B cell (primary cell): ENCODE results near the gene ZNF28. TPM values are rescaled to one million over a fixed set of nuclear protein-coding genes. Genes with fewer than 3 reads are reported as not detected.

Source experiments
- ATAC-seq: fragments of 200-7000 bp; cut with Tn5 transposase; one replicate; pipeline ENCODE4 v1.10.0; 2021; ENCODE audit warnings: low read depth, mild to moderate bottlenecking, moderate number of reproducible peaks, moderate library complexity
- CTCF ChIA-PET: fragments of 350-600 bp; sonication (Branson Sonifier 250); formaldehyde crosslinking; loops from one replicate; lab custom pipeline; 2021; ENCODE audit warnings: antibody characterized with exemption, inconsistent platforms; lab: Charles Lee
- POLR2A ChIA-PET: fragments of 350-600 bp; sonication (Branson Sonifier 250); formaldehyde crosslinking; loops from one replicate; lab custom pipeline; 2021; ENCODE audit warnings: antibody characterized with exemption; lab: Charles Lee
- DNase-seq: peaks from one replicate; pipeline ENCODE4 v3.0.0; 2013
- H2AFZ ChIP-seq: 2 replicates; pipeline ENCODE4 v1.6.1; 2012; ENCODE audit warnings: mild to moderate bottlenecking, low read depth, low read length; ENCODE audit not compliant: insufficient read depth, poor library complexity, severe bottlenecking
- H3K27ac ChIP-seq, 2 donors: 1 replicate in 1 of 2; 2 replicates in 1 of 2; pipeline ENCODE4 v1.5.1; 2012 to 2013; ENCODE audit warnings: low read length in 2 of 2, mild to moderate bottlenecking in 2 of 2, moderate library complexity in 1 of 2
- H3K27me3 ChIP-seq, 4 experiments: fragments of 200-600 bp in 1 of 4; sonication (generic) in 1 of 4; replicated peaks in 1 of 4; 1 replicate in 2 of 4; 2 replicates in 2 of 4; pipeline versions ENCODE4 v1.6.1 to v1.7.0; 2013 to 2016; ENCODE audit warnings: low read length in 3 of 4, mild to moderate bottlenecking in 2 of 4, mixed read lengths in 1 of 4, moderate library complexity in 1 of 4; ENCODE audit not compliant: insufficient read depth in 4 of 4, control insufficient read depth in 3 of 4; ENCODE audit errors: control extremely low read depth in 1 of 4
- H3K36me3 ChIP-seq, 2 experiments: replicated peaks in 1 of 2; 1 replicate in 1 of 2; 2 replicates in 1 of 2; pipeline versions ENCODE4 v1.6.1 to v1.7.1; 2013; ENCODE audit warnings: low read length in 1 of 2; ENCODE audit not compliant: insufficient read depth in 2 of 2, control insufficient read depth in 1 of 2; ENCODE audit errors: control extremely low read depth in 1 of 2, extremely low read depth in 1 of 2
- H3K4me1 ChIP-seq, 2 donors: fragments of 200-600 bp in 1 of 2; sonication (generic) in 1 of 2; 1 replicate in 1 of 2; 2 replicates in 1 of 2; pipeline versions ENCODE4 v1.5.1 to v1.6.1; 2013 to 2017; ENCODE audit warnings: low read length in 2 of 2; ENCODE audit not compliant: control insufficient read depth in 2 of 2, insufficient read depth in 2 of 2
- H3K4me2 ChIP-seq: replicated peaks from 2 replicates; pipeline ENCODE3; 2012; ENCODE audit warnings: mild to moderate bottlenecking, low read depth, low read length; ENCODE audit not compliant: poor library complexity, severe bottlenecking
- H3K4me3 ChIP-seq, 5 experiments: fragments of 200-600 bp in 1 of 5; sonication (generic) in 1 of 5; 1 replicate in 3 of 5; 2 replicates in 2 of 5; pipeline versions ENCODE4 v1.5.1 to v1.7.0; 2011 to 2016; ENCODE audit warnings: low read length in 4 of 5, mild to moderate bottlenecking in 4 of 5, low read depth in 2 of 5, control low read depth in 1 of 5, moderate library complexity in 1 of 5; ENCODE audit not compliant: insufficient read depth in 1 of 5; ENCODE audit errors: control extremely low read depth in 1 of 5, extremely low read depth in 1 of 5
- H3K79me2 ChIP-seq: fragments of 200-600 bp; sonication (generic); one replicate; pipeline ENCODE4 v1.6.0; 2016; ENCODE audit warnings: low read length; ENCODE audit not compliant: control insufficient read depth, insufficient read depth
- H3K9ac ChIP-seq: fragments of 200-600 bp; sonication (generic); 2 replicates; pipeline ENCODE4 v1.6.1; 2017; ENCODE audit warnings: mild to moderate bottlenecking, low read length, moderate library complexity
- H3K9me3 ChIP-seq, 3 donors: one replicate each; pipeline versions ENCODE4 v1.6.1 to v1.7.1; 2013; ENCODE audit warnings: low read length in 2 of 3; ENCODE audit not compliant: control insufficient read depth in 2 of 3, insufficient read depth in 1 of 3; ENCODE audit errors: control extremely low read depth in 1 of 3
- H4K20me1 ChIP-seq: 2 replicates; pipeline ENCODE4 v1.6.0; 2012; ENCODE audit warnings: mild to moderate bottlenecking, low read length; ENCODE audit not compliant: insufficient read depth, control insufficient read depth, poor library complexity, severe bottlenecking
- H3K27ac Mint-ChIP-seq: one replicate; pipeline ENCODE4 v1.8.0; 2021; ENCODE audit warnings: mixed read lengths
- H3K27me3 Mint-ChIP-seq: one replicate; pipeline ENCODE4 v1.8.0; 2021; ENCODE audit warnings: mixed read lengths
- H3K4me1 Mint-ChIP-seq: one replicate; pipeline ENCODE4 v1.8.0; 2021; ENCODE audit warnings: mixed read lengths
- H3K4me3 Mint-ChIP-seq: one replicate; pipeline ENCODE4 v1.8.0; 2021; ENCODE audit warnings: mixed read lengths
- H3K9me3 Mint-ChIP-seq: one replicate; pipeline ENCODE4 v1.8.0; 2022; ENCODE audit warnings: mixed read lengths; ENCODE audit not compliant: insufficient read depth
- EZH2 ChIP-seq: IDR thresholded peaks from 2 replicates; pipeline ENCODE4 v1.6.1; 2012; ENCODE audit warnings: borderline replicate concordance, low read depth, mild to moderate bottlenecking, moderate library complexity, low read length; ENCODE audit not compliant: insufficient read depth, poor library complexity, severe bottlenecking
- WGBS: methylation state at CpG from one replicate; pipeline ENCODE4 v1.1.5; 2013; ENCODE audit warnings: missing lambda C conversion rate; ENCODE audit not compliant: insufficient coverage; 5-methylcytosine and 5-hydroxymethylcytosine counted together
- intact Hi-C: fragments of 100-400 bp; cut with micrococcal nuclease; formaldehyde crosslinking; loops from one replicate; pipeline ENCODE4 v1.10.0; 2022
- polyA plus RNA-seq: library from polyadenylated mRNA; depleted of rRNA; stranded (reverse); fragments of >200 nt; gene quantifications from 2 replicates; pipeline ENCODE4 v1.2.3, GENCODE V29; 2012
- total RNA-seq, 2 donors: library from RNA; stranded (reverse); fragments of 120-200 nt in 1 of 2; gene quantifications; 1 replicate in 1 of 2; 2 replicates in 1 of 2; pipeline versions ENCODE4 v1.2.3 to v1.2.4, GENCODE V29; 2013 to 2022
- TF ChIP-seq, protein P1 (sequence below): fragments of 200-600 bp; IDR thresholded peaks from one replicate; pipeline ENCODE4 v1.8.0; 2022; ENCODE audit warnings: antibody characterized with exemption, mild to moderate bottlenecking

The ZNF28 gene
- total and polyA plus RNA-seq, 2 donors (not counting 1 experiment from before 2014, with no cell fraction given), result 3.7 to 27.4 TPM

DNA sequence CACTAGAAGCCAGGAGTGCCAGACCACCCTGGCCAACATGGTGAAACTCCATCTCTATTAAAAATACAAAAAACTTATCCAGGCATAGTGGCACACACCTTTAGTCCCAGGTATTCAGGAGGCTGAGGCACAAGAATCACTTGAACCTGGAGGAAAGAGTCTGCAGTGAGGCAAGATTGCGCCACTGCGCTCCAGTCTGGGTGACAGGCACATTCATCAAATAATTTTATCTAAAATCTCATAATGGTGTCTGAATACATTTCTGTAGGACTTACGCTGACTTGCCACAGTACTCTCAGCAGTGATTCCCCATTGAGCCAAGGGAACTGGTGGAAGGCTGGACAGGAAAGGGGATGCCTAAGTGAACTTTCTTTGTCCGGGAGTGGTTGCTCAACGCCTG is 4.3 kb upstream of the ZNF28 start:
- no peak overlapping the region for H3K4me3 Mint-ChIP-seq
- 100% methylated on average over 1 of the region's 5 CpGs for WGBS
- no peak for DNase-seq
- ATAC-seq, result no peak
- H3K4me1 Mint-ChIP-seq, result peaks cover 8% of the 10 kb centered on the region
- Histone ChIP-seq H3K36me3 (no peaks in the 10 kb centered on the region), H3K4me3 (no peak overlapping the region), H3K27ac (no peak overlapping the region), H3K4me2 (no peak overlapping the region), H3K4me1 (peaks cover under 1 to 3% of the 10 kb centered on the region in 2 donors), H3K27me3 (no peaks in the 10 kb centered on the region), H2AFZ (no peak overlapping the region), H3K9me3 (peaks cover 0 to 30% (median 3%) of the 10 kb centered on the region in 3 donors), H3K79me2 (peaks cover 6% of the 10 kb centered on the region), H3K9ac (no peak overlapping the region), H4K20me1 (no peaks in the 10 kb centered on the region)
- TF ChIP-seq, protein P1, sequence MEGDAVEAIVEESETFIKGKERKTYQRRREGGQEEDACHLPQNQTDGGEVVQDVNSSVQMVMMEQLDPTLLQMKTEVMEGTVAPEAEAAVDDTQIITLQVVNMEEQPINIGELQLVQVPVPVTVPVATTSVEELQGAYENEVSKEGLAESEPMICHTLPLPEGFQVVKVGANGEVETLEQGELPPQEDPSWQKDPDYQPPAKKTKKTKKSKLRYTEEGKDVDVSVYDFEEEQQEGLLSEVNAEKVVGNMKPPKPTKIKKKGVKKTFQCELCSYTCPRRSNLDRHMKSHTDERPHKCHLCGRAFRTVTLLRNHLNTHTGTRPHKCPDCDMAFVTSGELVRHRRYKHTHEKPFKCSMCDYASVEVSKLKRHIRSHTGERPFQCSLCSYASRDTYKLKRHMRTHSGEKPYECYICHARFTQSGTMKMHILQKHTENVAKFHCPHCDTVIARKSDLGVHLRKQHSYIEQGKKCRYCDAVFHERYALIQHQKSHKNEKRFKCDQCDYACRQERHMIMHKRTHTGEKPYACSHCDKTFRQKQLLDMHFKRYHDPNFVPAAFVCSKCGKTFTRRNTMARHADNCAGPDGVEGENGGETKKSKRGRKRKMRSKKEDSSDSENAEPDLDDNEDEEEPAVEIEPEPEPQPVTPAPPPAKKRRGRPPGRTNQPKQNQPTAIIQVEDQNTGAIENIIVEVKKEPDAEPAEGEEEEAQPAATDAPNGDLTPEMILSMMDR, result no peak
- no peak for TF ChIP-seq EZH2
- POLR2A ChIA-PET, result no interaction called here
- CTCF ChIA-PET, result no interaction called here
- intact Hi-C loops, result no loop called here
- no peaks in the 10 kb centered on the region for H3K27me3 Mint-ChIP-seq
- no peak overlapping the region for H3K27ac Mint-ChIP-seq
- peaks cover 1% of the 10 kb centered on the region for H3K9me3 Mint-ChIP-seq

DNA sequence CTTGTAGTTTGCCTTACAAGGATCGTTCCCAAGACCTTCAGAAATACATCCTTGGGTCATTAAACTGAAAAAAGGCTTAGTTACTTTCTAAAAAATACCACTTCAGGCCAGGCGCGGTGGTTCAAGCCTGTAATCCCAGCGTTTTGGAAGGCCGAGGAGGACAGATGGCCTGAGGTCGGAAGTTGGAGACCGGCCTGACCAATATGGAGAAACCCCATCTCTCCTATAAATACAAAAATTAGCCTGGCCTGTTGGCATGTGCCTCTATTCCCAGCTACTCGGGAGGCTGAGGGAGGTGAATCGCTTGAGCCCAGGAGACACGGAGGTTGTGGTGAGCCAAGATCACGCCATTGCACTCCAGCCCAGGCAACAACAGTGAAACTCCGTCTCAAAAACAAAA is 2.2 kb upstream of the ZNF28 start:
- no peaks in the 10 kb centered on the region for H3K27me3 Mint-ChIP-seq

More for the DNA sequence above, 2.2 kb upstream of the ZNF28 start:
- Histone ChIP-seq H3K27ac (no peak overlapping the region), H3K4me1 (peaks cover 4 to 8% of the 10 kb centered on the region in 2 donors), H3K9me3 (peaks cover 0 to 30% (median 3%) of the 10 kb centered on the region in 3 donors), H3K36me3 (no peaks in the 10 kb centered on the region), H3K9ac (no peak overlapping the region), H3K4me2 (no peak overlapping the region), H3K79me2 (peaks cover 12% of the 10 kb centered on the region), H3K27me3 (no peaks in the 10 kb centered on the region), H4K20me1 (no peaks in the 10 kb centered on the region), H3K4me3 (no peak overlapping the region), H2AFZ (no peak overlapping the region)
- intact Hi-C loops, result no loop called here
- ATAC-seq, result no peak
- TF ChIP-seq, protein P1, result no peak
- TF ChIP-seq EZH2, result no peak
- H3K9me3 Mint-ChIP-seq, result no peaks in the 10 kb centered on the region
- ChIA-PET CTCF (interaction anchor here (0.6 kb wide), 1 partner anchor 297 kb away, joined by 4 read pairs; no protein-coding TSS in a partner anchor), POLR2A (interaction anchor here (0.6 kb wide), 1 partner anchor 40 kb away, joined by 4 read pairs; no protein-coding TSS in a partner anchor)
- H3K27ac Mint-ChIP-seq, result no peak overlapping the region
- H3K4me3 Mint-ChIP-seq, result no peak overlapping the region
- WGBS, result 96% methylated on average over 9 of the region's 12 CpGs
- no peak for DNase-seq
- peaks cover 19% of the 10 kb centered on the region for H3K4me1 Mint-ChIP-seq
